Activated CD4-positive, alpha-beta memory T cell treated with anti-CD3 and anti-CD28 coated beads for 36 hours (primary cell): ENCODE results near the gene STMN3. TPM values are rescaled to one million over a fixed set of nuclear protein-coding genes. Genes with fewer than 3 reads are reported as not detected.
"Not testable (repeated sequence)": the region's sequence is repeated elsewhere in the genome, so short reads cannot be mapped to it uniquely, and the experiment has no call there.

Experiments used
- CTCF ChIA-PET: fragments of 350-600 bp; sonication (Branson Sonifier 250); formaldehyde crosslinking; loops from one replicate; lab custom pipeline; 2021; ENCODE audit warnings: antibody characterized with exemption, inconsistent platforms; lab: Charles Lee
- POLR2A ChIA-PET: fragments of 350-600 bp; sonication (Branson Sonifier 250); formaldehyde crosslinking; loops from one replicate; lab custom pipeline; 2021; ENCODE audit warnings: antibody characterized with exemption; lab: Charles Lee
- DNase-seq: peaks from one replicate; pipeline ENCODE4 v3.0.0-alpha.2; 2020
- H3K27ac Mint-ChIP-seq: one replicate; pipeline ENCODE4 v1.8.0; 2021; ENCODE audit warnings: mixed read lengths
- H3K27me3 Mint-ChIP-seq: one replicate; pipeline ENCODE4 v1.8.0; 2021; ENCODE audit warnings: mixed read lengths
- H3K36me3 Mint-ChIP-seq: one replicate; pipeline ENCODE4 v1.8.0; 2021; ENCODE audit warnings: mixed read lengths
- H3K4me1 Mint-ChIP-seq: one replicate; pipeline ENCODE4 v1.8.0; 2021; ENCODE audit warnings: low read depth, mixed read lengths
- H3K4me3 Mint-ChIP-seq: one replicate; pipeline ENCODE4 v1.8.0; 2021; ENCODE audit warnings: mild to moderate bottlenecking, mixed read lengths
- H3K9me3 Mint-ChIP-seq: one replicate; pipeline ENCODE4 v1.8.0; 2021; ENCODE audit warnings: mixed read lengths
- intact Hi-C: fragments of 100-400 bp; cut with micrococcal nuclease; formaldehyde crosslinking; loops from one replicate; pipeline ENCODE4 v1.15.1; 2023
- total RNA-seq, 2 experiments: library from RNA; stranded (reverse); gene quantifications; one replicate each; pipeline ENCODE4 v1.2.3, GENCODE V29; 2021

The STMN3 gene
- total RNA-seq, 2 experiments from 2014 or later: 17.3 to 18.0 TPM

DNA sequence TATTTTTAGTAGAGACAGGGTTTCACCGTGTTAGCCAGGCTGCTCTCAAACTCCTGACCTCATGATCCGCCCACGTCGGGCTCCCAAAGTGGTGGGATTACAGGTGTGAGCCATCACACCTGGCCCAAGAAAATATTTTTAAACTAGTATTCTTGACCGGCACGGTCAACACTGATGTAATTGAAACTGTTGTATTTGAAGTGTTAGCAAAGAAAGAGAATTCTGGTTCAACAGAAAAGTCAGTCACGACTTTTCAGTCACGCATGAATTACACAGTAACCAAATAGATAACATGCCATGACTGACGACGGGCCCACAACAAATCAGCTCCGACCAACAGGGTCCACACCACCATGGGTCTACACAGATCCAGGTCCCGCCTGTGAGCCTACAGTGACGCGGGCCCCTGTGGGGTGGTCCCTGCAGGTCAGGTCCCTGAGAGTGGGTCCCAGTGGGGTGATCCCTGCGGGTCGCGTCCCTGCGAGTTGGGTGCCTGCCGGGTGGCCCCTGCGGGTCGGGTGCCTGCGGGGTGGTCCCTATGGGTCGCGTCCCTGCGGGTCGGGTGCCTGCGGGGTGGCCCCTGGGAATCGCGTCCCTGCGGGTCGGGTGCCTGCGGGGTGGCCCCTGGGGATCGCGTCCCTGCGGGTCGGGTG lies 27.3 kb downstream of the STMN3 start:
- H3K27me3 Mint-ChIP-seq: no peaks in the 10 kb centered on the region
- CTCF ChIA-PET: interaction anchor here (1.1 kb wide), 1 partner anchor 88 kb away, joined by 4 read pairs; the partner anchor contains the start of gene PTK6
- H3K9me3 Mint-ChIP-seq: no peaks in the 10 kb centered on the region
- intact Hi-C loops: no loop called here
- peaks cover 36% of the 10 kb centered on the region for H3K4me1 Mint-ChIP-seq
- POLR2A ChIA-PET: interaction anchor here (3.4 kb wide), 1 partner anchor 16 kb away, joined by 30 read pairs; no protein-coding TSS in a partner anchor
- DNase-seq: peak; percentile 53
- peaks cover 21% of the 10 kb centered on the region for H3K36me3 Mint-ChIP-seq
- peak overlapping the region; percentile 87 for H3K27ac Mint-ChIP-seq
- peak overlapping the region; percentile 76 for H3K4me3 Mint-ChIP-seq

DNA sequence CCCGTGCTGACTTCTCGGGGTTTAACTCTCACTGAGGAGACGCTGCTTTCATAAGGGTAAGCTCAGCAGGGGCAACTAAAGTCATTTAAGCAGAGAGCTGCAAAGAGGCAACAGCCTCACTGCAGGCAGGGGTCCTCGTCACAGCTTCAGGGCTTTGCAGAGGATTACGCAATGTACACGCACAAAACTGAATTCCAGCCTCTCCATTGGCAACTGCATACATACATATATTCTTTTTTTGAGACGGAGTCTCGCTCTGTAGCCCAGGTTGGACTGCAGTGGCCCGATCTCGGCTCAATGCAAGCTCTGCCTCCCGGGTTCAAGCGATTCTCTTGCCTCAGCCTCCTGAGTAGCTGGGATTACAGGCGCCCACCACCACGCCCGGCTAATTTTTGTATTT lies 28.7 kb downstream of the STMN3 start:
- no peaks in the 10 kb centered on the region for H3K27me3 Mint-ChIP-seq
- no peak overlapping the region for H3K4me3 Mint-ChIP-seq
- H3K4me1 Mint-ChIP-seq: peaks cover 37% of the 10 kb centered on the region
- no peaks in the 10 kb centered on the region for H3K9me3 Mint-ChIP-seq
- peaks cover 17% of the 10 kb centered on the region for H3K36me3 Mint-ChIP-seq
- H3K27ac Mint-ChIP-seq: no peak overlapping the region
- intact Hi-C loops: no loop called here
- no peak for DNase-seq
- POLR2A ChIA-PET: interaction anchor here (0.8 to 3.4 kb wide), 2 partner anchors 17 to 356 kb away, joined by 4 to 30 read pairs; partner anchors contain the start of gene PRPF6
- CTCF ChIA-PET: interaction anchor here (1.1 kb wide), 1 partner anchor 87 kb away, joined by 4 read pairs; the partner anchor contains the start of gene PTK6

- ChIA-PET CTCF (no interaction called here), POLR2A (no interaction called here)
- Mint-ChIP-seq H3K4me3 (no peak overlapping the region), H3K27me3 (no peaks in the 10 kb centered on the region), H3K27ac (no peak overlapping the region), H3K9me3 (no peaks in the 10 kb centered on the region), H3K4me1 (peaks cover 26% of the 10 kb centered on the region), H3K36me3 (peaks cover 11% of the 10 kb centered on the region)
- intact Hi-C loops: no loop called here
- DNase-seq: no peak
These were observed 30.5 kb downstream of the STMN3 start for GRCh38 chr20:63622732-63623131.

DNA sequence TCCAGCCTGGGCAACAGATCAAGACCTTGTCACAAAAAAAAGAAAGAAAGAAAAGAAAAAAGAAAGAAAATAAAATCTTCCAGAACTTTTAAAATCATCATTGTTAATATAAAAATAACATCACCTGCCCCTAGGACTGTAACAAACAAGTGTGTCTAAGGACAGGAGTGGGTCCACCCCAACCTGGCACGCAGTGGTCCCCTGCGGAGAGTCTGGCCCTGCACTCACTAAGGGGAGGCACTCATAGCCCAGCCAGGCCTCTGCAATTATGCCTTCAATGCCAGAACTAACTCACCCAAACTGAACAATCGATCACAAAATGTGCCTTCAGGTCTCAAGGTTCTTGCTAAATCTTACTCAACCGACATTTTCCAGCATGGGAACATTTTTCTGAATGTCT lies 31.1 kb downstream of the STMN3 start:
- Mint-ChIP-seq H3K4me1 (peaks cover 26% of the 10 kb centered on the region), H3K27ac (no peak overlapping the region), H3K27me3 (no peaks in the 10 kb centered on the region), H3K9me3 (no peaks in the 10 kb centered on the region), H3K36me3 (peaks cover 14% of the 10 kb centered on the region), H3K4me3 (no peak overlapping the region)
- CTCF ChIA-PET: no interaction called here
- DNase-seq: no peak
- POLR2A ChIA-PET: no interaction called here
- intact Hi-C loops: no loop called here

DNA sequence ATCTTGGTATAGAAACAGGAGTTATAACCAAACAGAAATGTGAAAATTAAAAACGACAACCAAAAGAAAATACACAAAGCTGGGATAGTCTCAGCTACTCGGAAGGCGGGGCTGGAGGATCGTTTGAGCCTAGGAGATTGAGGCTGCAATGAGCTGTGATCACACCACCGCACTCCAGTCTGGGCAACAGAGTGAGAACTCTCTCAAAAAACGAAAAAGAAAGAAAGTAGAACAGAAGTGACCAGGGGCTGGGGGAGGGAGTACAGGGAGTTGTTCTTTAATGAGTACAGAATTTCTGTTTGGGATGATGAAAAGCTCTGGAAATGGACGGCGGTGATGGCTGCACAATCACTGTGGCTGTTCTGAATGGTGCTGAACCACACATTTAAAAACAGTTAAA lies 32.2 kb downstream of the STMN3 start:
- POLR2A ChIA-PET: no interaction called here

DNA sequence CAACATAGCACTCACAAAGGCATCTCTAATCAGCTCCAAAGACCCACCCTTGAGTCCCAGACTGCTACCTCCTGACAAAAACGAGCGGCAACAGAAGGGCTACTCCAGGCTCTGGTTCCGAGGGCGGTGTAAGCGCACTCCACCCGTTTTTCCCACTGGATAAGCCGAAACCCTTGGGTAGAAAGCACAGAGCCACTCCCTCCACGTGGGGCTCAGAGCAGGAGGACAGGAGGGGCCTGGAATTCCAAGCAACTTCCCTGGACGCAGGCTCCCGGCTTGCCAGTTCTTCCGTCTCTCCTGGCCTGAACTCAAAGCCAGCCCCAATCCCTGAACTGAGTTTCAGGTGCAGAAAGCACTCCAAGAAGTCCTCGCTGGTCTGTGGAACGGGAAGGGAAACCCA lies 33.7 kb downstream of the STMN3 start:
- Mint-ChIP-seq H3K4me3 (no peak overlapping the region), H3K27me3 (no peaks in the 10 kb centered on the region), H3K27ac (no peak overlapping the region), H3K4me1 (peaks cover 15% of the 10 kb centered on the region), H3K9me3 (no peaks in the 10 kb centered on the region), H3K36me3 (peaks cover 22% of the 10 kb centered on the region)
- no peak for DNase-seq
- ChIA-PET CTCF (no interaction called here), POLR2A (no interaction called here)
- intact Hi-C loops: no loop called here

More for the DNA sequence above, 32.2 kb downstream of the STMN3 start:
- Mint-ChIP-seq H3K4me3 (no peak overlapping the region), H3K9me3 (no peaks in the 10 kb centered on the region), H3K27me3 (no peaks in the 10 kb centered on the region), H3K36me3 (peaks cover 15% of the 10 kb centered on the region), H3K27ac (no peak overlapping the region), H3K4me1 (peaks cover 26% of the 10 kb centered on the region)
- intact Hi-C loops: no loop called here
- DNase-seq: no peak
- CTCF ChIA-PET: interaction anchor here (0.6 kb wide), 1 partner anchor 21 kb away, joined by 3 read pairs; no protein-coding TSS in a partner anchor

- ChIA-PET CTCF (no interaction called here), POLR2A (no interaction called here)
- H3K4me1 Mint-ChIP-seq: peaks cover 13% of the 10 kb centered on the region
- H3K27me3 Mint-ChIP-seq: no peaks in the 10 kb centered on the region
- intact Hi-C loops: no loop called here
- DNase-seq: no peak
- no peak overlapping the region for H3K4me3 Mint-ChIP-seq
- H3K9me3 Mint-ChIP-seq: no peaks in the 10 kb centered on the region
- no peak overlapping the region for H3K27ac Mint-ChIP-seq
- H3K36me3 Mint-ChIP-seq: peaks cover 23% of the 10 kb centered on the region
These were observed 34.1 kb downstream of the STMN3 start for GRCh38 chr20:63619086-63619485.

DNA sequence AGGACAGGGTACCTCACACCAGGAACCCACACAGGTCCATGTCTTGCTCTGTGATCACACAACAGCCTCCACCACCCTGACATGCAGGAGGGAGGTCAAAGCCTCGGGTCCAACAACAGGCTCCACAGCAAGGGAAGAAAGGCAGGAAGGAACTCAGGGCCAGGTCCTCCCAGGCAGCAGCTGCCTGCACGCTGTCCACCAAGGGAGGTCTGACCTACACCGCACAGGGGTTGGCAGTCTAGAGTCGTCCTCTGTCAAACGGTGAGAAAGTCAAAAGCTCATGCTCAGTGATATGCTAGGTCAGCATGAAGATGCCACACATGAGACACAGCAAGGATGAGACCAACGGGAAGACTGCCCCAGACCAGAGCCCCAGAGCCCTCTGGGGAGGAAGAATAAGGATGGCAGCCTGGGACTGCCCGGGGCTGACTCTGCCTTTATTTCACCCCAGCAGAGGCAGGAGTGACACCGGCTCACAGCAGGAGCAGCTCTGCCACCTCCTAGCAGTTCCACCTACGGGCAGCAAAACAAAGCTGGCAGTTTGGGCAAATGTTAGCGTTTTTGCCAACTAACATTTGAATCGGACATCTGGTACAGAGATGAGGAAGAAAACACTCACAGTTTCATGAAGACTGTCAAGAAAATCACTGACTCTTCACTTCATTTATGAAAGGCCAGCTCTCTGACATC lies 34.8 kb downstream of the STMN3 start:
- Mint-ChIP-seq H3K4me3 (no peak overlapping the region), H3K36me3 (peaks cover 25% of the 10 kb centered on the region), H3K4me1 (peaks cover 13% of the 10 kb centered on the region), H3K9me3 (no peaks in the 10 kb centered on the region), H3K27me3 (no peaks in the 10 kb centered on the region), H3K27ac (no peak overlapping the region)
- intact Hi-C loops: no loop called here
- no peak for DNase-seq
- ChIA-PET CTCF (no interaction called here), POLR2A (no interaction called here)

DNA sequence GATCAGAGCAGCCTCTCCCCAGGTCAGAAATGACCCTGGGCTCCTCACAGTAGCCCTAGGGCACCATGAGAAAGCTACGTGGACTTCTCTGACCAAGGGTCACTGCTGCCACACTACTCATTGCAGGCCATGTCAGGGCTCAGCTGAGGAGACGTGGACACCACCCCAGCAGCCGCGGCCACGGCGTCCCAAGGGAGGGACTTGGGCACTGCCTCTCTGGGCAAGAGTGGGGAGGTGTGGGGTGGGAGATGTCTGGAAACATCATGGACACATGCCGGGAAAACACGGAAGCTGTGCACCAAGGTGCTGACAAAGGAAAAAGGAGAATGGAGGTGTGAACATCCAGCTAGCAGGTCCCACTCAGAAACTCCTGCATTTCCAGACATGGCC lies 35.4 kb downstream of the STMN3 start:
- peaks cover 13% of the 10 kb centered on the region for H3K4me1 Mint-ChIP-seq
- POLR2A ChIA-PET: no interaction called here
- no peaks in the 10 kb centered on the region for H3K27me3 Mint-ChIP-seq
- H3K27ac Mint-ChIP-seq: no peak overlapping the region
- peaks cover 27% of the 10 kb centered on the region for H3K36me3 Mint-ChIP-seq
- H3K9me3 Mint-ChIP-seq: no peaks in the 10 kb centered on the region
- no peak for DNase-seq
- CTCF ChIA-PET: interaction anchor here (1.0 kb wide), 1 partner anchor 24 kb away, joined by 3 read pairs; no protein-coding TSS in a partner anchor
- no peak overlapping the region for H3K4me3 Mint-ChIP-seq
- intact Hi-C loops: no loop called here

DNA sequence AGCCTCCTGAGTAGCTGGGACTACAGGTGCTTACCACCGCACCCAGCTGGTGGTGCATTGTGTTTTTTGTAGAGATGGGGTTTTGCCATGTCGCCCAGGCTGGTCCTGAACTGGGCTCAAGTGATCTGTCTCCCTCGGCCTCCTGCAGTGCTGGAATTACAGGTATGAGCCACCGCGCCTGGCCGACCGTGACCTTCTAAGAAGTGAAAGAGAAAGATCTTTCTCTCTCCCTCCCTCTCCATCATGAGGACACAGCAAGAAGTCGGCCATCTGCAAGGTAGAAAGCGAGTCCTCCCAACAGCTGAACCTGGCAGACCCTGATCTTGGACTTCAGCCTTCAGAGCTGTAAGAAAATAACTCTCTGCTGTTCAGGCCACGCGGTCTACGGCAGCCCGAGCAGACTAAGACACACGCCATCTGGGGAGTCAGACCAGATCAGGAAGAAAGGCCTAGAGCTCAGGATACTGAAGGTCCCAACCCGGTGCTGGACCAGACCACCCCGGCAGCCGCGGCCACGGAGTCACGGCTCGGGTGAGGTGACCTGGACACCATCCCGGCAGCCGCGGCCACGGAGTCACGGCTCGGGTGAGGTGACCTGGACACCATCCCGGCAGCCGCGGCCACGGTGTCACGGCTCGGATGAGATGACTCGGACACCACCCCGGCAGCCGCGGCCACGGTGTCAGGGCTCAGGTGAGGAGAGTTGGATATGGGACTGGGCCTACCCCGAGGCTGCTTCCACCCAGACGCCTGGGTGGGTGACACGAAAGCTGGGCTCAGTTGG lies 35.9 kb downstream of the STMN3 start:
- no peak overlapping the region for H3K4me3 Mint-ChIP-seq
- no peaks in the 10 kb centered on the region for H3K9me3 Mint-ChIP-seq
- POLR2A ChIA-PET: no interaction called here
- CTCF ChIA-PET: interaction anchor here (1.0 kb wide), 1 partner anchor 24 kb away, joined by 3 read pairs; no protein-coding TSS in a partner anchor
- peaks cover 27% of the 10 kb centered on the region for H3K36me3 Mint-ChIP-seq
- intact Hi-C loops: no loop called here
- H3K27me3 Mint-ChIP-seq: no peaks in the 10 kb centered on the region
- H3K27ac Mint-ChIP-seq: no peak overlapping the region
- peaks cover 11% of the 10 kb centered on the region for H3K4me1 Mint-ChIP-seq
- DNase-seq: no peak

DNA sequence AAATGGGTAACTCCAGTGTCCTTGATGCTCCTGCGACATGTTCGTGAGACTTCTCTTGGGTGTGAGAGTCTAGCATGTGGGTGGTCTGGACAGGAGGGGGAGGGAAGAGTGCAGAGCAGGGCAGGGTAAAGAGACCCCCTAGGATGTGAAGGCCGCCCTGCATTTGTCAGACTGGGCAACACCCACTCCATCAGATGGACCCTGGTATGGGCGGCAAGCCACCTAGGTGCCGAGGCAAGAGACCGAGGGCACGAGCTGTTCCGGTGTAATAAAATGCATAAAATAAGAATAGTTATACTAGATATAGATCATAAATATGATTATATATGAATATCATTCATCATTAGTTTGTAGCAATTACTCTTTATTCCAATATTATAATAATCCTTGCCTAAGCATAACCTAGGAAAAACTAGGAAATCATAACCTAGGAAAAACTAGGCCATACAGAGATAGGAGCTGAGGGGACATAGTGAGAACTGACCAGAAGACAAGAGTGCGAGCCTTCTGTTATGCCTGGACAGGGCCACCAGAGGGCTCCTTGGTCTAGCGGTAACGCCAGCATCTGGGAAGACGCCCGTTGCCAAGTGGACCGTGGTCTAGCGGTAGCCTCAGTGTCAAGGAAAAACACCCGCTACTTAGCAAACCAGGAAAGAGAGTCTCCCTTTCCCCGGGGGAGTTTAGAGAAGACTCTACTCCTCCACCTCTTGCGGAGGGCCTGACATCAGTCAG lies 39.2 kb downstream of the STMN3 start:
- H3K9me3 Mint-ChIP-seq, H3K27me3 Mint-ChIP-seq, H3K27ac Mint-ChIP-seq, H3K4me3 Mint-ChIP-seq, DNase-seq, CTCF ChIA-PET, POLR2A ChIA-PET, H3K4me1 Mint-ChIP-seq, intact Hi-C loops: not testable (repeated sequence)
- peaks cover 24% of the 10 kb centered on the region for H3K36me3 Mint-ChIP-seq
